SU-DHL-6 (cell line): ENCODE data around the gene HAGHL.

ENCODE experiments used
- EZH2phosphoT487 ChIP-seq: fragments of 200-600 bp; sonication (generic), shearing (Covaris generic); conservative IDR thresholded peaks from 2 replicates; pipeline ENCODE4 v1.6.1; 2018; ENCODE audit warnings: mild to moderate bottlenecking, antibody characterized with exemption, low read length, moderate library complexity, mixed read lengths
- TF ChIP-seq, protein P1 (sequence below): fragments of 200-600 bp; sonication (generic); IDR thresholded peaks from one replicate; pipeline ENCODE4 v1.5.1; 2017; ENCODE audit warnings: antibody characterized with exemption, mild to moderate bottlenecking, low read length, moderate library complexity; ENCODE audit not compliant: insufficient read depth, poor library complexity, severe bottlenecking

DNA sequence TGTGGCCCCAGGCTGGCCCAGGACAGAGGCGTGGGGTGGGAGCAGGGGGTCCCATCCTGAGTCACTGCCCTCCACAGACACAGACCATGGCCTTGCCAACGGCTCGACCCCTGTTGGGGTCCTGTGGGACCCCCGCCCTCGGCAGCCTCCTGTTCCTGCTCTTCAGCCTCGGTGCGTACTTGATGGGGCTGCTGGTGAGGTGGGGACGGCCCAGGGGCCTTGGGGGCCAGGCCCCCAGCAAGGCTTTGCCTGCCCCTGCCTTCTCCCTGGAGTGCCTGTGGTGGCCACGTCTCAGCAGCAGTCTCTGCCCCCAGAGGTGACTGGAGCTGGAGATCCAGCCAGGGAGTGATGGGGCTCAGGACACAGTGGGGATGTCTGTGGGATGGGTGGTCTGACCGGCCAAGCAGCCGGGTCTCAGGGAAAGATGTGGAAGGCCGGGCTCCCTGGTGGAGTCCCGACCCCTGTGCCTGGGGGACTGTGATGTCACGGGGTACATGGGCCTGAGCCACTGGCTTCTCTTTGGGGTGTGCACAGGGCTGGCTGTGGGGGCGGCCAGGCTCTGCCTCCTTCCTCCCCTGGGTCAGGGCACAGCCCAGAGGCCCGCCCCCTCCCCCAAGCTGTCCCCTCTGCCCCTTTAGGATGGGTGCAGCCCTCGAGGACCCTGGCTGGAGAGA, 35.8 kb downstream of the HAGHL start:
- TF ChIP-seq, protein P1, sequence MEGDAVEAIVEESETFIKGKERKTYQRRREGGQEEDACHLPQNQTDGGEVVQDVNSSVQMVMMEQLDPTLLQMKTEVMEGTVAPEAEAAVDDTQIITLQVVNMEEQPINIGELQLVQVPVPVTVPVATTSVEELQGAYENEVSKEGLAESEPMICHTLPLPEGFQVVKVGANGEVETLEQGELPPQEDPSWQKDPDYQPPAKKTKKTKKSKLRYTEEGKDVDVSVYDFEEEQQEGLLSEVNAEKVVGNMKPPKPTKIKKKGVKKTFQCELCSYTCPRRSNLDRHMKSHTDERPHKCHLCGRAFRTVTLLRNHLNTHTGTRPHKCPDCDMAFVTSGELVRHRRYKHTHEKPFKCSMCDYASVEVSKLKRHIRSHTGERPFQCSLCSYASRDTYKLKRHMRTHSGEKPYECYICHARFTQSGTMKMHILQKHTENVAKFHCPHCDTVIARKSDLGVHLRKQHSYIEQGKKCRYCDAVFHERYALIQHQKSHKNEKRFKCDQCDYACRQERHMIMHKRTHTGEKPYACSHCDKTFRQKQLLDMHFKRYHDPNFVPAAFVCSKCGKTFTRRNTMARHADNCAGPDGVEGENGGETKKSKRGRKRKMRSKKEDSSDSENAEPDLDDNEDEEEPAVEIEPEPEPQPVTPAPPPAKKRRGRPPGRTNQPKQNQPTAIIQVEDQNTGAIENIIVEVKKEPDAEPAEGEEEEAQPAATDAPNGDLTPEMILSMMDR, result no peak
- TF ChIP-seq EZH2phosphoT487, result no peak
